ENCODE results near the gene ZNF597. TPM values are rescaled to one million over a fixed set of nuclear protein-coding genes. Genes with fewer than 3 reads are reported as not detected.

Gene ZNF597
- total and polyA plus RNA-seq, 2 experiments from 2014 or later, result 1.2 to 2.4 TPM

DNA sequence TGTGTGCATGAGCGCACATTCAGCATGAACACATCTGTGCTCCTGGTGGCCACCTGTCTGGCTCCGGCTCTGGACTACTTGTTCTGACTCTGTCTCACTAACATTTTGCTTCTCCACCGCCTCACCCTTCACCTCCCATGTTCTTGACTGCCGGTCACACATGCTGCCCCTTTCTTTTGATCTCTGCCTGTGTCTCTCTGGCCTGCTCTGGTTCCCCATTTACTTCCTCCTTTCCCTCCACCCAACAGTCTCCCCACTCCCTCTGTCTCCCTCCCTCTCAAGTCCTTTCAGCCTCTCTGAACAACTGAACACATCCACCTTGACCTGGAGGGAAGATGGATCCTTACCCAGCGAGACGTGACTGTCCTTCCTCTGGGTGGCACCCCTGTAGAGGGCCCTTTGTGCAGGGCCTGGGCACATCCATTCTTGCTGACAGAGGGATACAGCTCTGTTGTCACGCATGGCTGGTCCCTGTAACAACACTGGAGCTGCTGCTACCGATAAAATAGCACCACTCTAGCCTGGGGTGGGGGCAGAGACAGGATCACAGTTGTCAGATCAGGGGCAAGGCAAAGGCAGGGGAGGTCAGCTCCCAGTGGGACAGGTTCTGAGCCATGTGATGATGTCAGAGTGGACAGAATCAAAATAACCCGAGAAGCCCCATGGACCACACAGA is 53.5 kb downstream of the ZNF597 start (continued):
- TF ChIP-seq CTCF (conservative IDR thresholded peaks at IDR 0.05; ENCODE audit: low read depth in 2 of 2), result no peak
- no peak for TF ChIP-seq EZH2 (IDR thresholded peaks at IDR 0.05; ENCODE audit: low read depth, unreplicated experiment)

- Histone ChIP-seq H3K79me2 (replicated peaks; ENCODE audit: insufficient read depth) (0 out of 2 replicates have a peak, but pooled peaks cover 12% of the 10 kb centered on the region), H3K4me3 (no peak overlapping the region), H3K27me3 (ENCODE audit: insufficient read depth) (no peaks in the 10 kb centered on the region), H4K20me1 (replicated peaks; ENCODE audit: insufficient read depth) (no peaks in the 10 kb centered on the region; the same call in 1 of the 2 replicates), H2AFZ (no peak overlapping the region), H3F3A (replicated peaks; ENCODE audit: low read depth) (no peaks in the 10 kb centered on the region), H3K36me3 (ENCODE audit: insufficient read depth) (peaks cover 27% of the 10 kb centered on the region), H3K27ac (ENCODE audit: low read depth) (no peak overlapping the region), H3K4me2 (no peak overlapping the region), H3K9me2 (ENCODE audit: insufficient read depth) (no peaks in the 10 kb centered on the region), H3K4me1 (ENCODE audit: insufficient read depth) (no peaks in the 10 kb centered on the region)
- Mint-ChIP-seq H3K36me3 (ENCODE audit: low read depth) (peaks cover 89% of the 10 kb centered on the region), H3K27ac (no peak overlapping the region), H3K4me3 (no peak overlapping the region; the same call in 2 of the 3 replicates), H3K27me3 (ENCODE audit: insufficient read depth, low read depth, poor library complexity) (peaks cover 5% of the 10 kb centered on the region), H3K4me1 (no peaks in the 10 kb centered on the region), H3K9me3 (peaks cover 60% of the 10 kb centered on the region)
- TF ChIP-seq CREB1 (CRISPR knock-in tag; IDR thresholded peaks at IDR 0.05; ENCODE audit: low read depth), result no peak
- TF ChIP-seq ZNF462 (CRISPR knock-in tag; IDR thresholded peaks at IDR 0.05), result no peak
- TF ChIP-seq EZH2 (IDR thresholded peaks at IDR 0.05; ENCODE audit: low read depth, unreplicated experiment), result no peak
- TF ChIP-seq STAT1 (IDR thresholded peaks at IDR 0.05; ENCODE audit: unreplicated experiment), result no peak
- no peak for TF ChIP-seq EZH2phosphoT487 (IDR thresholded peaks at IDR 0.05; ENCODE audit: unreplicated experiment)
- no peak for TF ChIP-seq POLR2AphosphoS5 (IDR thresholded peaks at IDR 0.05; ENCODE audit: low read depth)
- no peak for TF ChIP-seq NANOG (IDR thresholded peaks at IDR 0.05; ENCODE audit: borderline replicate concordance)
- no peak for TF ChIP-seq CTCF (conservative IDR thresholded peaks at IDR 0.05; ENCODE audit: low read depth in 2 of 2)
- no peak for TF ChIP-seq JUNB (IDR thresholded peaks at IDR 0.05; ENCODE audit: unreplicated experiment)
- TF ChIP-seq, protein P1, sequence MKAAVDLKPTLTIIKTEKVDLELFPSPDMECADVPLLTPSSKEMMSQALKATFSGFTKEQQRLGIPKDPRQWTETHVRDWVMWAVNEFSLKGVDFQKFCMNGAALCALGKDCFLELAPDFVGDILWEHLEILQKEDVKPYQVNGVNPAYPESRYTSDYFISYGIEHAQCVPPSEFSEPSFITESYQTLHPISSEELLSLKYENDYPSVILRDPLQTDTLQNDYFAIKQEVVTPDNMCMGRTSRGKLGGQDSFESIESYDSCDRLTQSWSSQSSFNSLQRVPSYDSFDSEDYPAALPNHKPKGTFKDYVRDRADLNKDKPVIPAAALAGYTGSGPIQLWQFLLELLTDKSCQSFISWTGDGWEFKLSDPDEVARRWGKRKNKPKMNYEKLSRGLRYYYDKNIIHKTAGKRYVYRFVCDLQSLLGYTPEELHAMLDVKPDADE (IDR thresholded peaks at IDR 0.05), result no peak
- no peak for TF ChIP-seq ZNF331 (CRISPR knock-in tag; IDR thresholded peaks at IDR 0.05; ENCODE audit: low read depth)
- ATAC-seq (no peak), DNase-seq (ENCODE audit: low spot score) (no peak)
These were observed 55.0 kb downstream of the ZNF597 start for GRCh38 chr16:3388325-3388724.

Measured in GM23338 (cell line).